Activated T-helper 1 cell treated with Interleukin-2 at 50 U/mL for 16 hours (primary cell): ENCODE data around the gene MRPL43.
"Not testable (repeated sequence)": the region's sequence is repeated elsewhere in the genome, so short reads cannot be mapped to it uniquely, and the experiment has no call there.

Source experiments
- DNase-seq: peaks from one replicate; pipeline ENCODE4 v3.0.0-alpha.2; 2020; ENCODE audit warnings: low read depth

Gene MRPL43

GRCh38 chr10:100986952-100987684 lies at the start of gene MRPL43, which contains the start of gene TWNK:
MRPL43 (minus strand) TSS chr10:100987497; CDS start chr10:100987443, 54 bp downstream.
TWNK (plus strand) TSS chr10:100987543; CDS start chr10:100988211, 668 bp downstream.
- peak; percentile 79 for DNase-seq

GRCh38 chr10:101036726-101037125 lies 49.4 kb upstream of the MRPL43 start:
- no peak for DNase-seq

- no peak for DNase-seq
Measured at GRCh38 chr10:101035916-101036702, 48.8 kb upstream of the MRPL43 start.

- no peak for DNase-seq
Measured at GRCh38 chr10:101035314-101035713, 48.0 kb upstream of the MRPL43 start.

GRCh38 chr10:101034404-101034803 lies 47.1 kb upstream of the MRPL43 start:
- DNase-seq, result not testable (repeated sequence)

GRCh38 chr10:101033276-101033675 lies 46.0 kb upstream of the MRPL43 start:
- DNase-seq, result no peak

- peak; percentile 30 for DNase-seq
Measured at GRCh38 chr10:101032637-101033224, 45.4 kb upstream of the MRPL43 start.

- DNase-seq, result peak; percentile 73
Measured at GRCh38 chr10:101031796-101032636, 44.7 kb upstream of the MRPL43 start.

GRCh38 chr10:101031128-101031795 lies 44.0 kb upstream of the MRPL43 start, which contains the start of the genes PDZD7 and SFXN3:
PDZD7 (minus strand) TSS chr10:101031129; CDS start chr10:101030219, 910 bp downstream.
SFXN3 (plus strand) TSS chr10:101031234; CDS start chr10:101034695, 3,461 bp downstream.
- DNase-seq, result peak; percentile 94

GRCh38 chr10:101030496-101031127 lies 43.3 kb upstream of the MRPL43 start:
- no peak for DNase-seq

GRCh38 chr10:101029520-101030295 lies 42.4 kb upstream of the MRPL43 start:
- no peak for DNase-seq

GRCh38 chr10:101028446-101029337 lies 41.4 kb upstream of the MRPL43 start:
- no peak for DNase-seq

GRCh38 chr10:101027106-101027720 lies 39.9 kb upstream of the MRPL43 start:
- no peak for DNase-seq

- DNase-seq, result no peak
Measured at GRCh38 chr10:101022967-101023705, 35.8 kb upstream of the MRPL43 start.

- no peak for DNase-seq
Measured at GRCh38 chr10:101021692-101022251, 34.5 kb upstream of the MRPL43 start.

- DNase-seq, result no peak
Measured at GRCh38 chr10:101021239-101021638, 33.9 kb upstream of the MRPL43 start.

GRCh38 chr10:101020427-101021075 lies 33.3 kb upstream of the MRPL43 start:
- DNase-seq, result no peak
